Kidney glomerular epithelial cell (primary cell): ENCODE measurements around the gene SLC35F3.
"Not testable (repeated sequence)": the region's sequence is repeated elsewhere in the genome, so short reads cannot be mapped to it uniquely, and the experiment has no call there.

Experiments
- DNase-seq: peaks from one replicate; lab custom pipeline; 2025; lab: John Stamatoyannopoulos, UW

Gene SLC35F3

GRCh38 chr1:234292011-234292410 is 387.5 kb downstream of the SLC35F3 start:
- DNase-seq: no peak

GRCh38 chr1:234292548-234292947 is 388.1 kb downstream of the SLC35F3 start:
- no peak for DNase-seq

GRCh38 chr1:234294109-234294817 is 389.8 kb downstream of the SLC35F3 start:
- DNase-seq: no peak

GRCh38 chr1:234295068-234295467 is 390.6 kb downstream of the SLC35F3 start:
- no peak for DNase-seq

- no peak for DNase-seq
Measured at GRCh38 chr1:234295626-234296025, 391.1 kb downstream of the SLC35F3 start.

GRCh38 chr1:234296496-234296895 is 392.0 kb downstream of the SLC35F3 start:
- no peak for DNase-seq

- DNase-seq: no peak
Measured at GRCh38 chr1:234297668-234298067, 393.2 kb downstream of the SLC35F3 start.

- no peak for DNase-seq
Measured at GRCh38 chr1:234300096-234300495, 395.6 kb downstream of the SLC35F3 start.

GRCh38 chr1:234301663-234302062 is 397.2 kb downstream of the SLC35F3 start:
- not testable (repeated sequence) for DNase-seq

GRCh38 chr1:234302354-234302962 is 398.0 kb downstream of the SLC35F3 start:
- DNase-seq: no peak

GRCh38 chr1:234303231-234303630 is 398.8 kb downstream of the SLC35F3 start:
- DNase-seq: no peak

GRCh38 chr1:234307726-234308125 is 403.2 kb downstream of the SLC35F3 start:
- DNase-seq: no peak

- no peak for DNase-seq
Measured at GRCh38 chr1:234309243-234309597, 404.7 kb downstream of the SLC35F3 start.

- peak; percentile 51 for DNase-seq
Measured at GRCh38 chr1:234309598-234310459, 405.4 kb downstream of the SLC35F3 start.

- DNase-seq: no peak
Measured at GRCh38 chr1:234310460-234310817, 406.0 kb downstream of the SLC35F3 start.

- no peak for DNase-seq
Measured at GRCh38 chr1:234311414-234311813, 406.9 kb downstream of the SLC35F3 start.

- DNase-seq: no peak
Measured at GRCh38 chr1:234313171-234313570, 408.7 kb downstream of the SLC35F3 start.

GRCh38 chr1:234315091-234315541 is 410.6 kb downstream of the SLC35F3 start:
- DNase-seq: peak; percentile 12

GRCh38 chr1:234315588-234315987 is 411.1 kb downstream of the SLC35F3 start:
- no peak for DNase-seq

- no peak for DNase-seq
Measured at GRCh38 chr1:234316486-234316885, 412.0 kb downstream of the SLC35F3 start.

- no peak for DNase-seq
Measured at GRCh38 chr1:234316937-234317336, 412.5 kb downstream of the SLC35F3 start.

- DNase-seq: no peak
Measured at GRCh38 chr1:234320069-234320468, 415.6 kb downstream of the SLC35F3 start.

GRCh38 chr1:234320549-234320948 is 416.1 kb downstream of the SLC35F3 start:
- DNase-seq: no peak
